ENCODE measurements around the gene MAP2K6.

GRCh38 chr17:69511250-69511649 is 96.8 kb downstream of the MAP2K6 start:
- TF ChIP-seq, protein P1, sequence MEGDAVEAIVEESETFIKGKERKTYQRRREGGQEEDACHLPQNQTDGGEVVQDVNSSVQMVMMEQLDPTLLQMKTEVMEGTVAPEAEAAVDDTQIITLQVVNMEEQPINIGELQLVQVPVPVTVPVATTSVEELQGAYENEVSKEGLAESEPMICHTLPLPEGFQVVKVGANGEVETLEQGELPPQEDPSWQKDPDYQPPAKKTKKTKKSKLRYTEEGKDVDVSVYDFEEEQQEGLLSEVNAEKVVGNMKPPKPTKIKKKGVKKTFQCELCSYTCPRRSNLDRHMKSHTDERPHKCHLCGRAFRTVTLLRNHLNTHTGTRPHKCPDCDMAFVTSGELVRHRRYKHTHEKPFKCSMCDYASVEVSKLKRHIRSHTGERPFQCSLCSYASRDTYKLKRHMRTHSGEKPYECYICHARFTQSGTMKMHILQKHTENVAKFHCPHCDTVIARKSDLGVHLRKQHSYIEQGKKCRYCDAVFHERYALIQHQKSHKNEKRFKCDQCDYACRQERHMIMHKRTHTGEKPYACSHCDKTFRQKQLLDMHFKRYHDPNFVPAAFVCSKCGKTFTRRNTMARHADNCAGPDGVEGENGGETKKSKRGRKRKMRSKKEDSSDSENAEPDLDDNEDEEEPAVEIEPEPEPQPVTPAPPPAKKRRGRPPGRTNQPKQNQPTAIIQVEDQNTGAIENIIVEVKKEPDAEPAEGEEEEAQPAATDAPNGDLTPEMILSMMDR (IDR thresholded peaks at IDR 0.05; ENCODE audit: borderline replicate concordance, extremely low read depth, low read length, poor library complexity, severe bottlenecking), result no peak
- no peak for TF ChIP-seq EZH2 (IDR thresholded peaks at IDR 0.05; ENCODE audit: borderline replicate concordance, low read depth, low read length, severe bottlenecking)
